HCT116 (cell line): ENCODE data around the gene NR2F6. TPM values are rescaled to one million over a fixed set of nuclear protein-coding genes. Genes with fewer than 3 reads are reported as not detected.
A peak's percentile ranks its signal among the peaks of the same experiment; 100 is the strongest.

ENCODE experiments used
- ATAC-seq: fragments of 200-7000 bp; cut with Tn5 transposase; 2 replicates; pipeline ENCODE4 v1.9.1; 2020; ENCODE audit warnings: mild to moderate bottlenecking, moderate library complexity
- BruUV-seq: library from RNA; stranded (reverse); fragments of 400-500 nt; replicated peaks from 2 replicates; lab custom pipeline; 2021; lab: Mats Ljungman, UMichigan
- CTCF ChIA-PET: fragments of 300-600 bp; sonication (Branson Sonifier 250); formaldehyde crosslinking; loops from one replicate; lab custom pipeline; 2021; ENCODE audit warnings: antibody characterized with exemption; lab: Charles Lee
- POLR2A ChIA-PET: fragments of 300-600, 350-600 bp; sonication (Branson Sonifier 250); formaldehyde crosslinking; loops from one replicate; lab custom pipeline; 2021; ENCODE audit warnings: antibody characterized with exemption; lab: Charles Lee
- RAD21 ChIA-PET, 2 experiments: fragments of 300-600 bp; sonication (Branson Sonifier 250); formaldehyde crosslinking; loops; one replicate each; lab custom pipeline; 2023; ENCODE audit warnings: low total read pairs in 2 of 2; ENCODE audit not compliant: uncharacterized antibody in 2 of 2, unreplicated experiment in 2 of 2, low non-redundant PET in 1 of 2; lab: Charles Lee
- DNase-seq: peaks from one replicate; pipeline ENCODE4 v3.0.0-alpha.2; 2010; ENCODE audit warnings: low read depth, low spot score
- H2AFZ ChIP-seq: fragments of 200-600 bp; shearing (Covaris generic), sonication (generic); 2 replicates; pipeline ENCODE4 v1.6.1; 2017; ENCODE audit warnings: low read depth, mixed run types, mixed read lengths, antibody characterized with exemption, low read length; ENCODE audit not compliant: poor library complexity, severe bottlenecking
- H3K27ac ChIP-seq: 2 replicates; pipeline ENCODE4 v1.5.1; 2012; ENCODE audit warnings: low read depth, low read length
- H3K27me3 ChIP-seq: fragments of 200-600 bp; sonication (generic); 2 replicates; pipeline ENCODE4 v1.6.1; 2016; ENCODE audit warnings: mixed run types, low read length, mixed read lengths; ENCODE audit not compliant: insufficient read depth
- H3K36me3 ChIP-seq, 2 experiments: fragments of 200-500 bp in 1 of 2; fragments of 200-600 bp in 1 of 2; sonication (Bioruptor generic) in 1 of 2; sonication (generic) in 1 of 2; 2 replicates each; pipeline versions ENCODE4 v1.5.1 to v1.6.1; 2014 to 2016; ENCODE audit warnings: low read length in 2 of 2, inconsistent platforms in 1 of 2, mixed read lengths in 1 of 2, mixed run types in 1 of 2; ENCODE audit not compliant: insufficient read depth in 2 of 2, control insufficient read depth in 1 of 2
- H3K4me1 ChIP-seq, 2 experiments: fragments of 200-600 bp in 1 of 2; sonication (generic) in 1 of 2; 2 replicates each; pipeline versions ENCODE4 v1.5.1 to v1.6.1; 2012 to 2017; ENCODE audit warnings: low read length in 2 of 2, inconsistent platforms in 1 of 2, mild to moderate bottlenecking in 1 of 2, mixed read lengths in 1 of 2, mixed run types in 1 of 2, moderate library complexity in 1 of 2; ENCODE audit not compliant: insufficient read depth in 2 of 2, control insufficient read depth in 1 of 2
- H3K4me2 ChIP-seq: fragments of 200-600 bp; sonication (generic); 2 replicates; pipeline ENCODE4 v1.6.1; 2017; ENCODE audit warnings: mixed run types, low read length, mixed read lengths
- H3K4me3 ChIP-seq, 2 experiments: fragments of 200-600 bp in 1 of 2; sonication (generic) in 1 of 2; replicated peaks in 1 of 2; 2 replicates each; pipeline ENCODE4 v1.5.1; 2011 to 2016; ENCODE audit warnings: low read length in 2 of 2, control low read depth in 1 of 2, low read depth in 1 of 2, mild to moderate bottlenecking in 1 of 2, mixed read lengths in 1 of 2, mixed run types in 1 of 2
- H3K79me2 ChIP-seq: fragments of 200-600 bp; sonication (generic); 2 replicates; pipeline ENCODE4 v1.6.1; 2017; ENCODE audit warnings: mild to moderate bottlenecking, mixed run types, low read length, moderate library complexity, mixed read lengths; ENCODE audit not compliant: insufficient read depth
- H3K9ac ChIP-seq: fragments of 200-600 bp; sonication (generic); 2 replicates; pipeline ENCODE4 v1.6.1; 2016; ENCODE audit warnings: low read length, mixed read lengths
- H3K9me2 ChIP-seq: fragments of 200-600 bp; sonication (generic), shearing (Covaris generic); 2 replicates; pipeline ENCODE4 v1.6.1; 2017; ENCODE audit warnings: mixed run types, mild to moderate bottlenecking, moderate library complexity; ENCODE audit not compliant: insufficient read depth
- H3K9me3 ChIP-seq, 2 experiments: fragments of 200-500 bp in 1 of 2; fragments of 200-600 bp in 1 of 2; sonication (Bioruptor generic) in 1 of 2; sonication (generic) in 1 of 2; 2 replicates each; pipeline ENCODE4 v1.6.1; 2014 to 2017; ENCODE audit warnings: low read length in 2 of 2, mixed read lengths in 2 of 2, inconsistent platforms in 1 of 2, low read depth in 1 of 2, mild to moderate bottlenecking in 1 of 2, mixed run types in 1 of 2, moderate library complexity in 1 of 2; ENCODE audit not compliant: control insufficient read depth in 1 of 2, insufficient read depth in 1 of 2
- H4K20me1 ChIP-seq: fragments of 200-600 bp; sonication (generic), shearing (Covaris generic); 2 replicates; pipeline ENCODE4 v1.6.1; 2017; ENCODE audit warnings: mixed run types, mild to moderate bottlenecking, moderate library complexity; ENCODE audit not compliant: insufficient read depth
- EGR1 ChIP-seq: IDR thresholded peaks from 2 replicates; pipeline ENCODE4 v1.6.1; 2012; ENCODE audit warnings: low read depth
- EZH2 ChIP-seq: fragments of 200-600 bp; sonication (generic); IDR thresholded peaks from 2 replicates; pipeline ENCODE4 v1.6.1; 2017; ENCODE audit warnings: antibody characterized with exemption, mixed run types
- SIN3A ChIP-seq: IDR thresholded peaks from 2 replicates; pipeline ENCODE4 v1.6.1; 2012; ENCODE audit warnings: low read depth
- SRF ChIP-seq: IDR thresholded peaks from 2 replicates; pipeline ENCODE4 v1.6.1; 2012; ENCODE audit warnings: low read depth
- ZNF274 ChIP-seq: fragments of 200-500 bp; sonication (Bioruptor generic); IDR thresholded peaks from 2 replicates; pipeline ENCODE4 v1.6.1; 2014; ENCODE audit warnings: mild to moderate bottlenecking, low read depth, low read length, inconsistent platforms
- intact Hi-C: fragments of 100-400 bp; cut with micrococcal nuclease; formaldehyde crosslinking; loops from 2 replicates; pipeline ENCODE4 v1.10.0; 2022
- total RNA-seq: library from RNA; stranded (reverse); gene quantifications from one replicate; pipeline ENCODE4 v1.2.1, GENCODE V29; 2021; ENCODE audit not compliant: unreplicated experiment
- TF ChIP-seq, protein P1 (sequence below): IDR thresholded peaks from 2 replicates; pipeline ENCODE4 v1.6.1; 2012; ENCODE audit warnings: low read depth

NR2F6 gene
- total RNA-seq, 1 experiment from 2014 or later, result 88.0 TPM

DNA sequence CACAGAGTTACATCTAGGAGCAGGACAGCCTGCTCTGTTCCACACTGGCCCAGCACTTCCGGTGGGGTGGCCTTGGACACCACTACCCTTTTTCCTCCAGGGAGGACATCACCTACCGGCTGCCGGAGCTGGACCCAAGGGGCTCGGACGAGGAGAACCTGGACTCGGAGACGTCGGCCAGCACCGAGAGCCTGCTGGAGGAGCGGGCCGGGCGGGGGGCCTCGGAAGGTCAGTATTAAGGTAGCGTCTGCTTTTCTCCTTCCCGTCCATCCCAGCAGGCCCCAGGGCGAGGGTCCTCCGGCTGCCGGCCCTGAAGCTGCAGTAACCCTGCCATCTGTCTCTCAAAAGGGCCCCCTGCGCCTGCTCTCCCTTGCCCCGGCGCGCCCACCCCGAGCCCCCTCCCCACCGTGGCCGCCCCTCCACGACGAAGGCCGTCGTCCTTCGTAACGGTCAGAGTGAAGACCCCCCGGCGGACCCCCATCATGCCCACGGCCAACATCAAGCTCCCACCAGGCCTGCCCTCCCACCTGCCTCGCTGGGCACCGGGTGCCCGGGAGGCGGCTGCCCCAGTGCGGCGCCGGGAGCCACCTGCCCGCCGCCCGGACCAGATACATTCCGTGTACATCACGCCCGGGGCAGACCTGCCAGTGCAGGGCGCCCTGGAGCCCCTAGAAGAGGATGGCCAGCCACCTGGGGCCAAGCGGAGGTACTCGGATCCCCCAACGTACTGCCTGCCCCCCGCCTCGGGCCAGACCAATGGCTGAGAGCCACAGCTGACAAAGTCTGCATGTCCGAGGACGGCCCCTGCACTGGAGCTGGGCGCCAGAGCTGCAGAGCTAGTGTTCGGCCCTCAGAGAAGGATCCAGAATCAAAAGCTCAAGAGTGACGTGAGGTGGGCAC is 33.9 kb downstream of the NR2F6 start:
- peaks cover 15 to 36% of the 10 kb centered on the region in 2 experiments; a peak in 3 of 4 replicates for H3K4me1 ChIP-seq
- no peak overlapping the region for H3K9ac ChIP-seq
- H3K9me2 ChIP-seq, result no peaks in the 10 kb centered on the region
- no peak overlapping the region for H2AFZ ChIP-seq
- H3K79me2 ChIP-seq, result peaks cover 7% of the 10 kb centered on the region; the same call in 1 of the 2 replicates
- no peaks in the 10 kb centered on the region for H3K27me3 ChIP-seq
- no peak for DNase-seq
- intact Hi-C loops, result no loop called here
- no peak overlapping the region for H3K4me2 ChIP-seq
- ChIA-PET RAD21 (no interaction called here), CTCF (no interaction called here), POLR2A (no interaction called here)
- H4K20me1 ChIP-seq, result no peaks in the 10 kb centered on the region
- no peak overlapping the region for H3K27ac ChIP-seq
- ATAC-seq, result no peak
- no peaks in the 10 kb centered on the region for H3K9me3 ChIP-seq
- no peak overlapping the region for H3K4me3 ChIP-seq
- no TSS peak for BruUV-seq
- TF ChIP-seq, protein P1, sequence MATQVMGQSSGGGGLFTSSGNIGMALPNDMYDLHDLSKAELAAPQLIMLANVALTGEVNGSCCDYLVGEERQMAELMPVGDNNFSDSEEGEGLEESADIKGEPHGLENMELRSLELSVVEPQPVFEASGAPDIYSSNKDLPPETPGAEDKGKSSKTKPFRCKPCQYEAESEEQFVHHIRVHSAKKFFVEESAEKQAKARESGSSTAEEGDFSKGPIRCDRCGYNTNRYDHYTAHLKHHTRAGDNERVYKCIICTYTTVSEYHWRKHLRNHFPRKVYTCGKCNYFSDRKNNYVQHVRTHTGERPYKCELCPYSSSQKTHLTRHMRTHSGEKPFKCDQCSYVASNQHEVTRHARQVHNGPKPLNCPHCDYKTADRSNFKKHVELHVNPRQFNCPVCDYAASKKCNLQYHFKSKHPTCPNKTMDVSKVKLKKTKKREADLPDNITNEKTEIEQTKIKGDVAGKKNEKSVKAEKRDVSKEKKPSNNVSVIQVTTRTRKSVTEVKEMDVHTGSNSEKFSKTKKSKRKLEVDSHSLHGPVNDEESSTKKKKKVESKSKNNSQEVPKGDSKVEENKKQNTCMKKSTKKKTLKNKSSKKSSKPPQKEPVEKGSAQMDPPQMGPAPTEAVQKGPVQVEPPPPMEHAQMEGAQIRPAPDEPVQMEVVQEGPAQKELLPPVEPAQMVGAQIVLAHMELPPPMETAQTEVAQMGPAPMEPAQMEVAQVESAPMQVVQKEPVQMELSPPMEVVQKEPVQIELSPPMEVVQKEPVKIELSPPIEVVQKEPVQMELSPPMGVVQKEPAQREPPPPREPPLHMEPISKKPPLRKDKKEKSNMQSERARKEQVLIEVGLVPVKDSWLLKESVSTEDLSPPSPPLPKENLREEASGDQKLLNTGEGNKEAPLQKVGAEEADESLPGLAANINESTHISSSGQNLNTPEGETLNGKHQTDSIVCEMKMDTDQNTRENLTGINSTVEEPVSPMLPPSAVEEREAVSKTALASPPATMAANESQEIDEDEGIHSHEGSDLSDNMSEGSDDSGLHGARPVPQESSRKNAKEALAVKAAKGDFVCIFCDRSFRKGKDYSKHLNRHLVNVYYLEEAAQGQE, result no peak
- TF ChIP-seq EZH2, result no peak
- no peak for TF ChIP-seq SRF
- H3K36me3 ChIP-seq, result peaks cover 6 to 10% of the 10 kb centered on the region in 2 experiments; a peak in 2 of 4 replicates

DNA sequence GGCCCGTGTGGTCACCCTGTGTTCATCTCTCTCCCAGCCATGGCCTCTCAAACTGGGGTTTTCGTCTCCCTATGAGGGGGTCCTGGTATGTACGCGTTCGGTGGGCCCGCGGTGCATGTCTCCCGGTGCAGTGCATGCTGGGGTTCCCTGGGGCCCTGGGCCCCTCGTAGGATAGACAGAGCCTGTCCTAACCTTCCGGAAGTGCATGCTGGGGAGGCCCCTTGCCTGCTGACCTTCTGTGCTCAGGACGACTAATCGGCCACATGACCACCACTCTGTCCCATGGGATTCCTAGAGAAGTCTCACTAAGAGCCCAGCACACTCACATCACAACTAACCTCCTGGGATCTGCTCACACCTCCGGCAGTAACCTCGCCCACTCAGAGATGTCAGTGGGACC is 35.4 kb downstream of the NR2F6 start:
- POLR2A ChIA-PET, result no interaction called here
- intact Hi-C loops, result no loop called here
- H3K9me3 ChIP-seq, result no peaks in the 10 kb centered on the region
- H3K4me2 ChIP-seq, result no peak overlapping the region; the same call in 1 of the 2 replicates
- H3K79me2 ChIP-seq, result no peaks in the 10 kb centered on the region
- no TSS peak for BruUV-seq
- DNase-seq, result no peak
- CTCF ChIA-PET, result no interaction called here
- H3K27me3 ChIP-seq, result no peaks in the 10 kb centered on the region
- H4K20me1 ChIP-seq, result no peaks in the 10 kb centered on the region
- H3K9me2 ChIP-seq, result no peaks in the 10 kb centered on the region
- no peak overlapping the region for H3K4me3 ChIP-seq
- peaks cover 10 to 27% of the 10 kb centered on the region in 2 experiments; a peak in 3 of 4 replicates for H3K4me1 ChIP-seq
- H2AFZ ChIP-seq, result no peak overlapping the region
- no peak for TF ChIP-seq SIN3A
- no peak for TF ChIP-seq EGR1
- TF ChIP-seq ZNF274, result no peak
- RAD21 ChIA-PET, result no interaction called here
- ATAC-seq, result no peak
- H3K27ac ChIP-seq, result peak overlapping the region; percentile 50; the same call in 1 of the 2 replicates
- no peak overlapping the region for H3K9ac ChIP-seq
- peaks cover 6 to 10% of the 10 kb centered on the region in 2 experiments; a peak in 2 of 4 replicates for H3K36me3 ChIP-seq
